Sigmoid colon (tissue), 4 donors: ENCODE results near the gene MAP3K21.

ENCODE experiments used
- EP300 ChIP-seq, 4 donors: sonication (generic); formaldehyde crosslinking; IDR thresholded peaks; one replicate each; pipeline ENCODE4 v1.6.1; 2017; ENCODE audit warnings: antibody characterized with exemption in 4 of 4
- POLR2A ChIP-seq, 2 donors: fragments of 450-650 bp; IDR thresholded peaks; one replicate each; pipeline ENCODE4 v1.6.1; 2016; ENCODE audit warnings: antibody characterized with exemption in 2 of 2, mild to moderate bottlenecking in 2 of 2, moderate library complexity in 2 of 2
- TF ChIP-seq, protein P1 (sequence below), 4 experiments: fragments of 450-650 bp in 3 of 4; fragments of 200-600 bp in 1 of 4; IDR thresholded peaks; one replicate each; pipeline ENCODE4 v1.5.1; 2016 to 2019; ENCODE audit warnings: antibody characterized with exemption in 4 of 4, mild to moderate bottlenecking in 3 of 4, moderate library complexity in 2 of 4

DNA sequence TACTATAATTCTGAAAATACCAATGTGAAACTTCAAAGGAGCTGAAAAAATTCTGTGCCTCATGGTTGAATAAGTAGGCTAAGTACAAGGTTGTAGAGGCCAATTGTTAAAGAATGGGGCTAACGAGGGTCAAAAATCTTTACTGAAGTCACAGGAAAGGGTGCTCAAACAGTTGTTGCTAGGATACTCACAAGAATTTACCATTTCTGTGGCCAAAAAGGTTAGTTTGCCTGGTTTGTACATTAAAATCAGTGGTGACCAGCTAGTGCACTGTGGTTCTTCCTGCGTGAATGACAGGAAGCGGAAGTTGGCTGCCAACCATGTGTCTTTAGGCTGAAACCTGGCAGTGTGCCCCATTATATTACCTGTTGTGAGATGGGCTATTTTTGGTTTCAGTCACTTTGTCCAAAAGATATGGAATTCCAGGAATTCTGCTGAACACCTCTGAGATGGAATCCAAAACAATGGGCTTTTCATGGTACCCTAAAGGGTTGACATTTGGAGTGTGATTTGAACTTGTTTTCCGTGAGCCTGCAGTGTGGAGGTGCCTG lies 13.5 kb downstream of the MAP3K21 start:
- TF ChIP-seq POLR2A (IDR thresholded peaks at IDR 0.05): no peak
- TF ChIP-seq, protein P1, sequence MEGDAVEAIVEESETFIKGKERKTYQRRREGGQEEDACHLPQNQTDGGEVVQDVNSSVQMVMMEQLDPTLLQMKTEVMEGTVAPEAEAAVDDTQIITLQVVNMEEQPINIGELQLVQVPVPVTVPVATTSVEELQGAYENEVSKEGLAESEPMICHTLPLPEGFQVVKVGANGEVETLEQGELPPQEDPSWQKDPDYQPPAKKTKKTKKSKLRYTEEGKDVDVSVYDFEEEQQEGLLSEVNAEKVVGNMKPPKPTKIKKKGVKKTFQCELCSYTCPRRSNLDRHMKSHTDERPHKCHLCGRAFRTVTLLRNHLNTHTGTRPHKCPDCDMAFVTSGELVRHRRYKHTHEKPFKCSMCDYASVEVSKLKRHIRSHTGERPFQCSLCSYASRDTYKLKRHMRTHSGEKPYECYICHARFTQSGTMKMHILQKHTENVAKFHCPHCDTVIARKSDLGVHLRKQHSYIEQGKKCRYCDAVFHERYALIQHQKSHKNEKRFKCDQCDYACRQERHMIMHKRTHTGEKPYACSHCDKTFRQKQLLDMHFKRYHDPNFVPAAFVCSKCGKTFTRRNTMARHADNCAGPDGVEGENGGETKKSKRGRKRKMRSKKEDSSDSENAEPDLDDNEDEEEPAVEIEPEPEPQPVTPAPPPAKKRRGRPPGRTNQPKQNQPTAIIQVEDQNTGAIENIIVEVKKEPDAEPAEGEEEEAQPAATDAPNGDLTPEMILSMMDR (IDR thresholded peaks at IDR 0.05): no peak
- TF ChIP-seq EP300 (IDR thresholded peaks at IDR 0.05): no peak
